ENCODE results near the gene RBBP7. TPM values are rescaled to one million over a fixed set of nuclear protein-coding genes. Genes with fewer than 3 reads are reported as not detected.
"Not testable (repeated sequence)": the region's sequence is repeated elsewhere in the genome, so short reads cannot be mapped to it uniquely, and the experiment has no call there.

Gene RBBP7
- polyA plus RNA-seq, 3 donors = 32.2 to 56.8 (median 52.6) TPM

DNA sequence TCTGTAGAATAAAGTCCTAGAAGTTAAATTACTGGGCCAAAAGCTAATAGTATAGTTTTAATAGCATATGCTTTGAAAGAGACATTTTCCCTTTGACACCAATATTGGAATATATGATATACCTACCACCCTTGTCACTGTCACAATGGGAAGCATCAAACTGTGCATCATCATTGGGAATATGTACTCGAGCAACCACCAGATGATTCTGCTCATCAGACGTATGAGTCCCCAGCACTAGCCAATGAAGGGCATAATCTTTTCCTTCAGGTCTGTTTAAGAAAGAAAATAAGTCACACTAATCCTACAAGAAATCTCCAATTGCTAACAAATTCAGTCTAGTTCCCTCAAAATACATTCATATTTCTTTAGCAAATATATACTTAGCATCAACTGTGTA, 7.3 kb downstream of the RBBP7 start:
- H3K79me2 ChIP-seq (ENCODE audit: insufficient read depth, low read length) = peaks cover 92% of the 10 kb centered on the region
- H3K4me2 ChIP-seq (replicated peaks; ENCODE audit: extremely low read depth, low read length, poor library complexity, severe bottlenecking) = no peak overlapping the region
- H3K9ac ChIP-seq (ENCODE audit: insufficient read depth, low read length, poor library complexity, severe bottlenecking) = no peak overlapping the region
- intact Hi-C loops (cut with micrococcal nuclease) = no loop called here
- no peaks in the 10 kb centered on the region for H3K4me1 ChIP-seq (ENCODE audit: control insufficient read depth in 1 of 2, insufficient read depth in 2 of 2, low read length in 2 of 2)
- no peaks in the 10 kb centered on the region for H3K9me3 ChIP-seq (replicated peaks in 1 of 2; ENCODE audit: control insufficient read depth in 1 of 2, insufficient read depth in 1 of 2, low read length in 2 of 2)
- H2AFZ ChIP-seq (ENCODE audit: insufficient read depth, low read depth, low read length, poor library complexity, severe bottlenecking) = no peak overlapping the region
- H3K4me3 Mint-ChIP-seq = no peak overlapping the region
- H3K27ac Mint-ChIP-seq = no peak overlapping the region
- no peak overlapping the region for H3K4me3 ChIP-seq (replicated peaks in 1 of 3; ENCODE audit: low read depth in 2 of 3, low read length in 3 of 3)
- TF ChIP-seq, protein P1, sequence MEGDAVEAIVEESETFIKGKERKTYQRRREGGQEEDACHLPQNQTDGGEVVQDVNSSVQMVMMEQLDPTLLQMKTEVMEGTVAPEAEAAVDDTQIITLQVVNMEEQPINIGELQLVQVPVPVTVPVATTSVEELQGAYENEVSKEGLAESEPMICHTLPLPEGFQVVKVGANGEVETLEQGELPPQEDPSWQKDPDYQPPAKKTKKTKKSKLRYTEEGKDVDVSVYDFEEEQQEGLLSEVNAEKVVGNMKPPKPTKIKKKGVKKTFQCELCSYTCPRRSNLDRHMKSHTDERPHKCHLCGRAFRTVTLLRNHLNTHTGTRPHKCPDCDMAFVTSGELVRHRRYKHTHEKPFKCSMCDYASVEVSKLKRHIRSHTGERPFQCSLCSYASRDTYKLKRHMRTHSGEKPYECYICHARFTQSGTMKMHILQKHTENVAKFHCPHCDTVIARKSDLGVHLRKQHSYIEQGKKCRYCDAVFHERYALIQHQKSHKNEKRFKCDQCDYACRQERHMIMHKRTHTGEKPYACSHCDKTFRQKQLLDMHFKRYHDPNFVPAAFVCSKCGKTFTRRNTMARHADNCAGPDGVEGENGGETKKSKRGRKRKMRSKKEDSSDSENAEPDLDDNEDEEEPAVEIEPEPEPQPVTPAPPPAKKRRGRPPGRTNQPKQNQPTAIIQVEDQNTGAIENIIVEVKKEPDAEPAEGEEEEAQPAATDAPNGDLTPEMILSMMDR (IDR thresholded peaks at IDR 0.05) = no peak
- no CpG with 5 or more reads among the region's 2 CpGs for WGBS (ENCODE audit: insufficient coverage)
- H3K27ac ChIP-seq (ENCODE audit: low read depth in 1 of 2, low read length in 2 of 2) = no peak overlapping the region
- H3K27me3 Mint-ChIP-seq (ENCODE audit: low read depth in 3 of 3) = peaks cover 0 to 38% (median 0%) of the 10 kb centered on the region in 3 donors
- peaks cover 0 to 48% of the 10 kb centered on the region in 2 donors for H3K27me3 ChIP-seq (ENCODE audit: control insufficient read depth in 2 of 2, insufficient read depth in 2 of 2, low read length in 2 of 2)
- peaks cover 30 to 35% of the 10 kb centered on the region in 2 donors for H3K36me3 Mint-ChIP-seq
- no peaks in the 10 kb centered on the region for H3K9me3 Mint-ChIP-seq
- peaks cover 15% of the 10 kb centered on the region for H4K20me1 ChIP-seq (ENCODE audit: insufficient read depth, low read length)
- peaks cover 5% of the 10 kb centered on the region for H3K4me1 Mint-ChIP-seq
- no peak for DNase-seq
- peaks cover 6 to 38% of the 10 kb centered on the region in 2 donors for H3K36me3 ChIP-seq (replicated peaks in 1 of 2; ENCODE audit: control insufficient read depth in 1 of 2, insufficient read depth in 2 of 2, low read length in 2 of 2)

- Histone ChIP-seq H3K9ac (ENCODE audit: insufficient read depth, low read length, poor library complexity, severe bottlenecking) (no peak overlapping the region), H3K27me3 (ENCODE audit: control insufficient read depth in 2 of 2, insufficient read depth in 2 of 2, low read length in 2 of 2) (peaks cover 0 to 36% of the 10 kb centered on the region in 2 donors), H2AFZ (ENCODE audit: insufficient read depth, low read depth, low read length, poor library complexity, severe bottlenecking) (no peak overlapping the region), H3K4me2 (replicated peaks; ENCODE audit: extremely low read depth, low read length, poor library complexity, severe bottlenecking) (no peak overlapping the region), H3K27ac (ENCODE audit: low read depth in 1 of 2, low read length in 2 of 2) (peak overlapping the region in 1 of 2 donors; percentile 20), H3K4me3 (replicated peaks in 1 of 3; ENCODE audit: low read depth in 2 of 3, low read length in 3 of 3) (no peak overlapping the region), H4K20me1 (ENCODE audit: insufficient read depth, low read length) (peaks cover 6% of the 10 kb centered on the region), H3K36me3 (replicated peaks in 1 of 2; ENCODE audit: control insufficient read depth in 1 of 2, insufficient read depth in 2 of 2, low read length in 2 of 2) (peaks cover 20 to 73% of the 10 kb centered on the region in 2 donors), H3K79me2 (ENCODE audit: insufficient read depth, low read length) (peaks cover 62% of the 10 kb centered on the region), H3K4me1 (ENCODE audit: control insufficient read depth in 1 of 2, insufficient read depth in 2 of 2, low read length in 2 of 2) (no peaks in the 10 kb centered on the region), H3K9me3 (replicated peaks in 1 of 2; ENCODE audit: control insufficient read depth in 1 of 2, insufficient read depth in 1 of 2, low read length in 2 of 2) (peaks cover 0 to 4% of the 10 kb centered on the region in 2 donors)
- H3K4me3 Mint-ChIP-seq = no peak overlapping the region
- H3K27me3 Mint-ChIP-seq (ENCODE audit: low read depth in 3 of 3) = peaks cover 0 to 50% (median 0%) of the 10 kb centered on the region in 3 donors
- peaks cover 0 to 11% (median 3%) of the 10 kb centered on the region in 7 donors for H3K9me3 Mint-ChIP-seq
- DNase-seq = no peak
- intact Hi-C loops (cut with micrococcal nuclease) = no loop called here
- peaks cover 45 to 58% of the 10 kb centered on the region in 2 donors for H3K36me3 Mint-ChIP-seq
- no peak overlapping the region for H3K27ac Mint-ChIP-seq
- H3K4me1 Mint-ChIP-seq = no peaks in the 10 kb centered on the region
- TF ChIP-seq, protein P1 (IDR thresholded peaks at IDR 0.05) = no peak
Observed at GRCh38 chrX:16856744-16857143, 13.4 kb downstream of the RBBP7 start.

- WGBS (ENCODE audit: insufficient coverage) = no CpG with 5 or more reads among the region's 2 CpGs
- H3K4me3 Mint-ChIP-seq; H3K4me3 ChIP-seq (replicated peaks in 1 of 3; ENCODE audit: low read depth in 2 of 3, low read length in 3 of 3); H3K9ac ChIP-seq (ENCODE audit: insufficient read depth, low read length, poor library complexity, severe bottlenecking); H3K4me1 Mint-ChIP-seq; H3K4me2 ChIP-seq (replicated peaks; ENCODE audit: extremely low read depth, low read length, poor library complexity, severe bottlenecking); H3K9me3 ChIP-seq (replicated peaks in 1 of 2; ENCODE audit: control insufficient read depth in 1 of 2, insufficient read depth in 1 of 2, low read length in 2 of 2); intact Hi-C loops (cut with micrococcal nuclease); H3K4me1 ChIP-seq (ENCODE audit: control insufficient read depth in 1 of 2, insufficient read depth in 2 of 2, low read length in 2 of 2); H4K20me1 ChIP-seq (ENCODE audit: insufficient read depth, low read length); H2AFZ ChIP-seq (ENCODE audit: insufficient read depth, low read depth, low read length, poor library complexity, severe bottlenecking): not testable (repeated sequence)
- Histone ChIP-seq H3K36me3 (replicated peaks in 1 of 2; ENCODE audit: control insufficient read depth in 1 of 2, insufficient read depth in 2 of 2, low read length in 2 of 2) (peaks cover 26 to 74% of the 10 kb centered on the region in 2 donors), H3K27me3 (ENCODE audit: control insufficient read depth in 2 of 2, insufficient read depth in 2 of 2, low read length in 2 of 2) (peaks cover 0 to 36% of the 10 kb centered on the region in 2 donors), H3K27ac (ENCODE audit: low read depth in 1 of 2, low read length in 2 of 2) (peak overlapping the region in 1 of 2 donors; percentile 20), H3K79me2 (ENCODE audit: insufficient read depth, low read length) (peaks cover 55% of the 10 kb centered on the region)
- Mint-ChIP-seq H3K9me3 (peaks cover 0 to 11% (median 3%) of the 10 kb centered on the region in 7 donors), H3K36me3 (peaks cover 47 to 57% of the 10 kb centered on the region in 2 donors), H3K27ac (peak overlapping the region in 3 of 7 donors; percentile 21 to 73 (median 70)), H3K27me3 (ENCODE audit: low read depth in 3 of 3) (peaks cover 0 to 54% (median 0%) of the 10 kb centered on the region in 3 donors)
- DNase-seq = peak; percentile 25 to 62 (median 37)
Observed at GRCh38 chrX:16856076-16856404, 14.1 kb downstream of the RBBP7 start.
